HepG2 (cell line): ENCODE results near the gene JADE2. TPM values are rescaled to one million over a fixed set of nuclear protein-coding genes. Genes with fewer than 3 reads are reported as not detected.
A peak's percentile ranks its signal among the peaks of the same experiment; 100 is the strongest.

Source experiments
- CEBPG ChIP-seq: IDR thresholded peaks from 2 replicates; pipeline ENCODE4 v1.6.1; 2016
- CHCHD3 ChIP-seq: sonication (generic); formaldehyde crosslinking; IDR thresholded peaks from 2 replicates; pipeline ENCODE4 v1.8.0; 2022; ENCODE audit warnings: mild to moderate bottlenecking, missing genetic modification reagents, moderate library complexity
- HNRNPH1 ChIP-seq: fragments of 200-400 bp; formaldehyde crosslinking; optimal IDR thresholded peaks from 2 replicates; pipeline ENCODE3; 2017; ENCODE audit warnings: mild to moderate bottlenecking, low read depth, low read length
- HOXA3 ChIP-seq: sonication (generic); formaldehyde crosslinking; IDR thresholded peaks from 2 replicates; pipeline ENCODE4 v1.5.0; 2020; ENCODE audit warnings: missing genetic modification reagents
- KAT8 ChIP-seq: IDR thresholded peaks from 2 replicates; pipeline ENCODE4 v1.6.1; 2016; ENCODE audit warnings: missing genetic modification reagents, missing compliant biosample characterization
- MED8 ChIP-seq: sonication (generic); formaldehyde crosslinking; IDR thresholded peaks from 2 replicates; pipeline ENCODE4 v1.8.1; 2023; ENCODE audit warnings: mild to moderate bottlenecking, missing genetic modification reagents; ENCODE audit not compliant: insufficient replicate concordance
- MXD3 ChIP-seq: IDR thresholded peaks from 2 replicates; pipeline ENCODE4 v1.6.1; 2016; ENCODE audit warnings: mild to moderate bottlenecking, missing biosample characterization, missing genetic modification reagents
- MXI1 ChIP-seq: IDR thresholded peaks from 3 replicates; pipeline ENCODE4 v1.6.1; 2012; ENCODE audit warnings: low read depth, low read length, inconsistent platforms, borderline replicate concordance
- MYC ChIP-seq: sonication (generic); formaldehyde crosslinking; IDR thresholded peaks from 2 replicates; pipeline ENCODE4 v1.9.0; 2021; ENCODE audit warnings: missing genetic modification reagents, borderline replicate concordance
- MYNN ChIP-seq: sonication (generic); formaldehyde crosslinking; IDR thresholded peaks from 2 replicates; pipeline ENCODE4 v1.4.0; 2020; ENCODE audit warnings: mild to moderate bottlenecking, low read depth, missing genetic modification reagents
- NBN ChIP-seq: fragments of 450-650 bp; conservative IDR thresholded peaks from 2 replicates; pipeline ENCODE4 v1.6.1; 2017
- SAFB2 ChIP-seq: sonication (generic); formaldehyde crosslinking; IDR thresholded peaks from 2 replicates; pipeline ENCODE4 v1.5.1; 2020; ENCODE audit warnings: missing genetic modification reagents, low read depth, mild to moderate bottlenecking, borderline replicate concordance
- SCMH1 ChIP-seq: sonication (generic); formaldehyde crosslinking; IDR thresholded peaks from 2 replicates; pipeline ENCODE4 v1.9.0; 2021; ENCODE audit warnings: missing genetic modification reagents, mild to moderate bottlenecking, borderline replicate concordance
- SP2 ChIP-seq: sonication (generic); formaldehyde crosslinking; IDR thresholded peaks from 2 replicates; pipeline ENCODE4 v1.5.1; 2020; ENCODE audit warnings: mild to moderate bottlenecking, missing genetic modification reagents
- U2AF2 ChIP-seq: fragments of 200-400 bp; formaldehyde crosslinking; IDR thresholded peaks from 2 replicates; pipeline ENCODE4 v1.6.1; 2017; ENCODE audit warnings: low read depth, mild to moderate bottlenecking, low read length
- WIZ ChIP-seq: sonication (generic); formaldehyde crosslinking; IDR thresholded peaks from 2 replicates; pipeline ENCODE4 v1.5.1; 2020; ENCODE audit warnings: mild to moderate bottlenecking, missing genetic modification reagents
- YY1 ChIP-seq: IDR thresholded peaks from 2 replicates; pipeline ENCODE4 v1.6.1; 2011; ENCODE audit warnings: low read length, low read depth, moderate library complexity, mild to moderate bottlenecking; ENCODE audit not compliant: insufficient read depth, insufficient replicate concordance
- ZHX1 ChIP-seq: sonication (generic); formaldehyde crosslinking; IDR thresholded peaks from 2 replicates; pipeline ENCODE4 v1.8.1; 2022; ENCODE audit warnings: low read depth, mild to moderate bottlenecking, missing genetic modification reagents
- ZMYM2 ChIP-seq: sonication (generic); formaldehyde crosslinking; IDR thresholded peaks from 2 replicates; pipeline ENCODE4 v1.8.0; 2022; ENCODE audit warnings: mild to moderate bottlenecking, missing genetic modification reagents
- ZMYM4 ChIP-seq: sonication (generic); formaldehyde crosslinking; IDR thresholded peaks from 2 replicates; pipeline ENCODE4 v1.8.1; 2023; ENCODE audit warnings: mild to moderate bottlenecking, missing genetic modification reagents
- ZNF468 ChIP-seq: sonication (generic); formaldehyde crosslinking; IDR thresholded peaks from 2 replicates; pipeline ENCODE4 v1.8.0; 2022; ENCODE audit warnings: mild to moderate bottlenecking, moderate library complexity, missing genetic modification reagents
- ZNF776 ChIP-seq: sonication (generic); formaldehyde crosslinking; IDR thresholded peaks from 2 replicates; pipeline ENCODE4 v1.4.0; 2020; ENCODE audit warnings: mild to moderate bottlenecking, missing genetic modification reagents
- ZSCAN22 ChIP-seq: sonication (generic); formaldehyde crosslinking; IDR thresholded peaks from 2 replicates; pipeline ENCODE4 v1.4.0; 2020; ENCODE audit warnings: mild to moderate bottlenecking, missing genetic modification reagents
- polyA plus RNA-seq, 8 experiments: library from polyadenylated mRNA; depleted of rRNA in 3 of 8; stranded (reverse) in 7 of 8; unstranded in 1 of 8; fragments of >200 nt; fragmentation: Illumina TruSeq in 4 of 8; extraction: Trizol in 4 of 8; gene quantifications; 2 replicates each; pipeline versions ENCODE4 v1.2.1 to v1.2.3, GENCODE V29; 2011 to 2016; ENCODE audit warnings: low read depth in 4 of 8, missing spikeins in 1 of 8, mixed read lengths in 1 of 8; ENCODE audit not compliant: insufficient read depth in 1 of 8
- total RNA-seq, 5 experiments: library from RNA; depleted of rRNA; stranded (reverse); fragments of >200 nt; fragmentation: Illumina TruSeq; extraction: Trizol; gene quantifications; 2 replicates each; pipeline ENCODE4 v1.2.3, GENCODE V29; 2016; ENCODE audit warnings: low read depth in 1 of 5
- TF ChIP-seq, protein P1 (sequence below): sonication (generic); formaldehyde crosslinking; IDR thresholded peaks from 2 replicates; pipeline ENCODE4 v1.4.0; 2020; ENCODE audit warnings: missing genetic modification reagents, borderline replicate concordance
- TF ChIP-seq, protein P2 (sequence below): sonication (generic); formaldehyde crosslinking; conservative IDR thresholded peaks from 2 replicates; pipeline ENCODE4 v1.8.0; 2022; ENCODE audit warnings: missing genetic modification reagents
- TF ChIP-seq, protein P3 (sequence below): IDR thresholded peaks from 2 replicates; pipeline ENCODE4 v1.6.1; 2016; ENCODE audit warnings: missing genetic modification reagents, missing compliant biosample characterization

The JADE2 gene
- total and polyA plus RNA-seq, 2 of the 13 experiments (the other 11 are each of a cell fraction or from before 2014, with no cell fraction given), result 7.5 to 15.1 TPM

GRCh38 chr5:134594336-134594735 lies 68.9 kb downstream of the JADE2 start (continued):
- TF ChIP-seq SCMH1 (CRISPR knock-in tag), result no peak
- no peak for TF ChIP-seq U2AF2
- no peak for TF ChIP-seq MYNN
- TF ChIP-seq MYC (CRISPR knock-in tag), result 0 out of 2 replicates have a peak, but pooled peaks have one; percentile 34
- TF ChIP-seq HOXA3, result peak; percentile 64; the same call in 1 of the 2 replicates
- TF ChIP-seq, protein P1, sequence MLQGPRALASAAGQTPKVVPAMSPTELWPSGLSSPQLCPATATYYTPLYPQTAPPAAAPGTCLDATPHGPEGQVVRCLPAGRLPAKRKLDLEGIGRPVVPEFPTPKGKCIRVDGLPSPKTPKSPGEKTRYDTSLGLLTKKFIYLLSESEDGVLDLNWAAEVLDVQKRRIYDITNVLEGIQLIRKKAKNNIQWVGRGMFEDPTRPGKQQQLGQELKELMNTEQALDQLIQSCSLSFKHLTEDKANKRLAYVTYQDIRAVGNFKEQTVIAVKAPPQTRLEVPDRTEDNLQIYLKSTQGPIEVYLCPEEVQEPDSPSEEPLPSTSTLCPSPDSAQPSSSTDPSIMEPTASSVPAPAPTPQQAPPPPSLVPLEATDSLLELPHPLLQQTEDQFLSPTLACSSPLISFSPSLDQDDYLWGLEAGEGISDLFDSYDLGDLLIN (CRISPR knock-in tag), result no peak
- TF ChIP-seq YY1, result no peak
- no peak for TF ChIP-seq ZNF468 (CRISPR knock-in tag)
- no peak for TF ChIP-seq WIZ (CRISPR knock-in tag)
- 0 out of 2 replicates have a peak, but pooled peaks have one; percentile 48 for TF ChIP-seq ZMYM2 (CRISPR knock-in tag)
- no peak for TF ChIP-seq MXD3 (CRISPR knock-in tag)
- no peak for TF ChIP-seq ZSCAN22 (CRISPR knock-in tag)
- TF ChIP-seq MED8 (CRISPR knock-in tag), result no peak
- TF ChIP-seq, protein P2, sequence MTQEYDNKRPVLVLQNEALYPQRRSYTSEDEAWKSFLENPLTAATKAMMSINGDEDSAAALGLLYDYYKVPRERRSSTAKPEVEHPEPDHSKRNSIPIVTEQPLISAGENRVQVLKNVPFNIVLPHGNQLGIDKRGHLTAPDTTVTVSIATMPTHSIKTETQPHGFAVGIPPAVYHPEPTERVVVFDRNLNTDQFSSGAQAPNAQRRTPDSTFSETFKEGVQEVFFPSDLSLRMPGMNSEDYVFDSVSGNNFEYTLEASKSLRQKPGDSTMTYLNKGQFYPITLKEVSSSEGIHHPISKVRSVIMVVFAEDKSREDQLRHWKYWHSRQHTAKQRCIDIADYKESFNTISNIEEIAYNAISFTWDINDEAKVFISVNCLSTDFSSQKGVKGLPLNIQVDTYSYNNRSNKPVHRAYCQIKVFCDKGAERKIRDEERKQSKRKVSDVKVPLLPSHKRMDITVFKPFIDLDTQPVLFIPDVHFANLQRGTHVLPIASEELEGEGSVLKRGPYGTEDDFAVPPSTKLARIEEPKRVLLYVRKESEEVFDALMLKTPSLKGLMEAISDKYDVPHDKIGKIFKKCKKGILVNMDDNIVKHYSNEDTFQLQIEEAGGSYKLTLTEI (CRISPR knock-in tag), result no peak
- TF ChIP-seq NBN, result no peak
- no peak for TF ChIP-seq CHCHD3 (CRISPR knock-in tag)
- no peak for TF ChIP-seq SAFB2 (CRISPR knock-in tag)
- TF ChIP-seq ZNF776 (CRISPR knock-in tag), result no peak
- TF ChIP-seq KAT8, result no peak
- TF ChIP-seq ZMYM4 (CRISPR knock-in tag), result peak; percentile 56
- no peak for TF ChIP-seq SP2 (CRISPR knock-in tag)
- TF ChIP-seq MXI1, result 0 out of 3 replicates have a peak, but pooled peaks have one; percentile 10
- 0 out of 2 replicates have a peak, but pooled peaks have one; percentile 49 for TF ChIP-seq ZHX1
- TF ChIP-seq, protein P3, sequence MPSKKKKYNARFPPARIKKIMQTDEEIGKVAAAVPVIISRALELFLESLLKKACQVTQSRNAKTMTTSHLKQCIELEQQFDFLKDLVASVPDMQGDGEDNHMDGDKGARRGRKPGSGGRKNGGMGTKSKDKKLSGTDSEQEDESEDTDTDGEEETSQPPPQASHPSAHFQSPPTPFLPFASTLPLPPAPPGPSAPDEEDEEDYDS (CRISPR knock-in tag), result 0 out of 2 replicates have a peak, but pooled peaks have one; percentile 20
- TF ChIP-seq HNRNPH1, result no peak
- peak; percentile 80 for TF ChIP-seq CEBPG (CRISPR knock-in tag)
